DND-41 (cell line): ENCODE data around the gene LINGO1.

Experiments used
- ATAC-seq: fragments of 200-7000 bp; cut with Tn5 transposase; 3 replicates; pipeline ENCODE4 v1.9.1; 2021; ENCODE audit warnings: low read depth; ENCODE audit not compliant: insufficient read depth
- DNase-seq: peaks from one replicate; pipeline ENCODE4 v3.0.0-alpha.2; 2020
- H2AFZ ChIP-seq: 2 replicates; pipeline ENCODE4 v1.6.0; 2012; ENCODE audit warnings: low read depth, low read length
- H3K27ac ChIP-seq: 2 replicates; pipeline ENCODE4 v1.5.1; 2012; ENCODE audit warnings: low read length, inconsistent platforms
- H3K27me3 ChIP-seq: fragments of 200-600 bp; sonication (generic); 2 replicates; pipeline ENCODE4 v1.6.0; 2012; ENCODE audit warnings: low read length, mild to moderate bottlenecking, inconsistent platforms; ENCODE audit not compliant: insufficient read depth, poor library complexity
- H3K36me3 ChIP-seq: 2 replicates; pipeline ENCODE4 v1.5.1; 2012; ENCODE audit warnings: low read length, inconsistent platforms; ENCODE audit not compliant: insufficient read depth
- H3K4me1 ChIP-seq: 2 replicates; pipeline ENCODE4 v1.5.1; 2012; ENCODE audit warnings: mild to moderate bottlenecking, low read length; ENCODE audit not compliant: insufficient read depth
- H3K4me2 ChIP-seq: 2 replicates; pipeline ENCODE4 v1.6.0; 2012; ENCODE audit warnings: mild to moderate bottlenecking, moderate library complexity, low read length, inconsistent platforms; ENCODE audit not compliant: insufficient read depth
- H3K4me3 ChIP-seq, 2 experiments: fragments of 200-600 bp in 1 of 2; shearing (Covaris generic) in 1 of 2; 2 replicates each; pipeline ENCODE4 v1.5.1; 2012 to 2016; ENCODE audit warnings: inconsistent platforms in 2 of 2, low read length in 2 of 2, mild to moderate bottlenecking in 2 of 2, low read depth in 1 of 2, moderate library complexity in 1 of 2
- H3K79me2 ChIP-seq: 2 replicates; pipeline ENCODE4 v1.6.0; 2012; ENCODE audit warnings: low read length, inconsistent platforms; ENCODE audit not compliant: insufficient read depth
- H3K9ac ChIP-seq: 2 replicates; pipeline ENCODE4 v1.6.0; 2012; ENCODE audit warnings: low read depth, mild to moderate bottlenecking, inconsistent platforms, low read length, moderate library complexity
- H3K9me3 ChIP-seq: 2 replicates; pipeline ENCODE4 v1.5.1; 2012; ENCODE audit warnings: low read length, moderate library complexity, mild to moderate bottlenecking, inconsistent platforms; ENCODE audit not compliant: insufficient read depth, severe bottlenecking
- H4K20me1 ChIP-seq: 2 replicates; pipeline ENCODE4 v1.6.0; 2012; ENCODE audit warnings: low read length; ENCODE audit not compliant: insufficient read depth
- CTCF ChIP-seq: IDR thresholded peaks from 2 replicates; pipeline ENCODE4 v1.5.1; 2012; ENCODE audit warnings: borderline replicate concordance, low read length, moderate library complexity, mild to moderate bottlenecking; ENCODE audit not compliant: poor library complexity, severe bottlenecking; ENCODE audit errors: extremely low read depth
- EZH2 ChIP-seq: IDR thresholded peaks from 3 replicates; pipeline ENCODE4 v1.6.1; 2012; ENCODE audit warnings: borderline replicate concordance, low read depth, mild to moderate bottlenecking, moderate library complexity, low read length, inconsistent platforms; ENCODE audit not compliant: severe bottlenecking

LINGO1 gene

GRCh38 chr15:77665530-77666295 lies 33.0 kb upstream of the LINGO1 start:
- Histone ChIP-seq H3K9me3 (no peaks in the 10 kb centered on the region), H3K27ac (no peak overlapping the region), H3K79me2 (no peaks in the 10 kb centered on the region), H3K9ac (no peak overlapping the region), H2AFZ (no peak overlapping the region), H3K27me3 (peaks cover 15% of the 10 kb centered on the region), H3K36me3 (no peaks in the 10 kb centered on the region), H4K20me1 (peaks cover 5% of the 10 kb centered on the region; the same call in 1 of the 2 replicates), H3K4me2 (no peak overlapping the region), H3K4me3 (no peak overlapping the region), H3K4me1 (no peaks in the 10 kb centered on the region)
- no peak for DNase-seq
- ATAC-seq: no peak
- TF ChIP-seq CTCF (no peak), EZH2 (no peak)

GRCh38 chr15:77664428-77664827 lies 31.7 kb upstream of the LINGO1 start:
- H3K9me3 ChIP-seq: no peaks in the 10 kb centered on the region
- H4K20me1 ChIP-seq: peaks cover 5% of the 10 kb centered on the region; the same call in 1 of the 2 replicates
- no peak for TF ChIP-seq CTCF
- TF ChIP-seq EZH2: no peak
- H3K4me3 ChIP-seq: no peak overlapping the region
- no peaks in the 10 kb centered on the region for H3K36me3 ChIP-seq
- H3K9ac ChIP-seq: no peak overlapping the region
- peaks cover 15% of the 10 kb centered on the region for H3K27me3 ChIP-seq
- no peak for DNase-seq
- H3K4me1 ChIP-seq: no peaks in the 10 kb centered on the region
- no peak overlapping the region for H3K4me2 ChIP-seq
- H2AFZ ChIP-seq: no peak overlapping the region
- no peak for ATAC-seq
- H3K27ac ChIP-seq: no peak overlapping the region
- H3K79me2 ChIP-seq: no peaks in the 10 kb centered on the region

- H3K4me2 ChIP-seq: no peak overlapping the region
- TF ChIP-seq CTCF (no peak), EZH2 (no peak)
Measured at GRCh38 chr15:77663256-77663655, 30.5 kb upstream of the LINGO1 start.

More at GRCh38 chr15:77663256-77663655, 30.5 kb upstream of the LINGO1 start:
- no peak for ATAC-seq
- H3K9ac ChIP-seq: no peak overlapping the region
- peaks cover 14% of the 10 kb centered on the region for H3K27me3 ChIP-seq
- peaks cover 5% of the 10 kb centered on the region; the same call in 1 of the 2 replicates for H4K20me1 ChIP-seq
- H2AFZ ChIP-seq: no peak overlapping the region
- H3K4me3 ChIP-seq: no peak overlapping the region
- H3K79me2 ChIP-seq: no peaks in the 10 kb centered on the region
- no peak for DNase-seq
- H3K36me3 ChIP-seq: no peaks in the 10 kb centered on the region
- no peaks in the 10 kb centered on the region for H3K9me3 ChIP-seq
- no peak overlapping the region for H3K27ac ChIP-seq
- H3K4me1 ChIP-seq: no peaks in the 10 kb centered on the region
